Body of pancreas (tissue), 4 donors: ENCODE measurements around the gene TMSB4X. TPM values are rescaled to one million over a fixed set of nuclear protein-coding genes. Genes with fewer than 3 reads are reported as not detected.
A peak's percentile ranks its signal among the peaks of the same experiment; 100 is the strongest.

Experiments
- ATAC-seq: fragments of 150-250 bp; one replicate; pipeline ENCODE4 v1.9.1; 2016
- DNase-seq, 4 donors: peaks; one replicate each; pipeline ENCODE4 v3.0.0-alpha.2; 2019
- H3K27ac ChIP-seq, 4 donors: fragments of 200-600 bp; sonication (generic); 1 replicate in 3 of 4; 2 replicates in 1 of 4; pipeline versions ENCODE4 v1.5.1 to v1.6.1; 2016 to 2019; ENCODE audit warnings: mild to moderate bottlenecking in 1 of 4, mixed read lengths in 1 of 4, moderate library complexity in 1 of 4
- H3K27me3 ChIP-seq, 2 donors: fragments of 200-600 bp; sonication (generic); one replicate each; pipeline ENCODE4 v1.6.0; 2016; ENCODE audit warnings: mild to moderate bottlenecking in 1 of 2
- H3K36me3 ChIP-seq, 2 donors: fragments of 200-600 bp; sonication (generic); replicated peaks in 1 of 2; 2 replicates each; pipeline ENCODE4 v1.5.1; 2016; ENCODE audit warnings: low read depth in 2 of 2; ENCODE audit not compliant: insufficient read depth in 1 of 2
- H3K4me1 ChIP-seq: fragments of 200-600 bp; sonication (generic); one replicate; pipeline ENCODE4 v1.6.0; 2016
- H3K4me3 ChIP-seq, 2 donors: fragments of 200-600 bp; sonication (generic); 1 replicate in 1 of 2; 2 replicates in 1 of 2; pipeline ENCODE4 v1.5.1; 2016 to 2019
- H3K9me3 ChIP-seq, 3 donors: fragments of 200-600 bp; sonication (generic); 1 replicate in 2 of 3; 2 replicates in 1 of 3; pipeline ENCODE4 v1.5.1; 2016
- POLR2A ChIP-seq, 3 donors: fragments of 450-650 bp; IDR thresholded peaks; one replicate each; pipeline ENCODE4 v1.6.1; 2016; ENCODE audit warnings: antibody characterized with exemption in 3 of 3, mild to moderate bottlenecking in 2 of 3
- WGBS, 2 donors: methylation state at CpG; one replicate each; pipeline ENCODE4 v1.1.5; 2017; 5-methylcytosine and 5-hydroxymethylcytosine counted together
- intact Hi-C: fragments of 100-400 bp; cut with DNase I; formaldehyde crosslinking; loops from one replicate; pipeline ENCODE4 v1.15.1; 2023
- total RNA-seq, 2 donors: library from RNA; depleted of rRNA; stranded (reverse); fragments of >200 nt; gene quantifications; one replicate each; pipeline ENCODE4 v1.1.0, GENCODE V29; 2016
- TF ChIP-seq, protein P1 (sequence below), 7 experiments: fragments of 450-650 bp in 4 of 7; fragments of 200-600 bp in 3 of 7; sonication (generic) in 3 of 7; IDR thresholded peaks; one replicate each; pipeline ENCODE4 v1.5.1; 2016 to 2019; ENCODE audit warnings: antibody characterized with exemption in 7 of 7

The TMSB4X gene
- total RNA-seq, 2 donors from 2014 or later, result 1,104 to 1,472 TPM

GRCh38 chrX:13009273-13009672 lies 34.4 kb downstream of the TMSB4X start:
- no peaks in the 10 kb centered on the region for H3K36me3 ChIP-seq
- 14 to 49% methylated on average over 2 to 3 of the region's 3 CpGs for WGBS, 2 donors
- H3K27ac ChIP-seq, result peak overlapping the region in 2 of 4 donors; percentile 39 to 49
- no peak overlapping the region for H3K4me3 ChIP-seq
- no peaks in the 10 kb centered on the region for H3K9me3 ChIP-seq
- peaks cover 42% of the 10 kb centered on the region for H3K4me1 ChIP-seq
- ATAC-seq, result peak; percentile 85
- peak; percentile 49 to 69 (median 62) for DNase-seq
- no peak for TF ChIP-seq POLR2A (IDR thresholded peaks at IDR 0.05)
- TF ChIP-seq, protein P1, sequence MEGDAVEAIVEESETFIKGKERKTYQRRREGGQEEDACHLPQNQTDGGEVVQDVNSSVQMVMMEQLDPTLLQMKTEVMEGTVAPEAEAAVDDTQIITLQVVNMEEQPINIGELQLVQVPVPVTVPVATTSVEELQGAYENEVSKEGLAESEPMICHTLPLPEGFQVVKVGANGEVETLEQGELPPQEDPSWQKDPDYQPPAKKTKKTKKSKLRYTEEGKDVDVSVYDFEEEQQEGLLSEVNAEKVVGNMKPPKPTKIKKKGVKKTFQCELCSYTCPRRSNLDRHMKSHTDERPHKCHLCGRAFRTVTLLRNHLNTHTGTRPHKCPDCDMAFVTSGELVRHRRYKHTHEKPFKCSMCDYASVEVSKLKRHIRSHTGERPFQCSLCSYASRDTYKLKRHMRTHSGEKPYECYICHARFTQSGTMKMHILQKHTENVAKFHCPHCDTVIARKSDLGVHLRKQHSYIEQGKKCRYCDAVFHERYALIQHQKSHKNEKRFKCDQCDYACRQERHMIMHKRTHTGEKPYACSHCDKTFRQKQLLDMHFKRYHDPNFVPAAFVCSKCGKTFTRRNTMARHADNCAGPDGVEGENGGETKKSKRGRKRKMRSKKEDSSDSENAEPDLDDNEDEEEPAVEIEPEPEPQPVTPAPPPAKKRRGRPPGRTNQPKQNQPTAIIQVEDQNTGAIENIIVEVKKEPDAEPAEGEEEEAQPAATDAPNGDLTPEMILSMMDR (IDR thresholded peaks at IDR 0.05), result no peak
- H3K27me3 ChIP-seq, result no peaks in the 10 kb centered on the region
- intact Hi-C loops, result no loop called here

GRCh38 chrX:13009844-13010243 lies 34.9 kb downstream of the TMSB4X start:
- H3K4me1 ChIP-seq, result peaks cover 45% of the 10 kb centered on the region
- H3K9me3 ChIP-seq, result no peaks in the 10 kb centered on the region
- TF ChIP-seq, protein P1 (IDR thresholded peaks at IDR 0.05), result no peak
- no peak for TF ChIP-seq POLR2A (IDR thresholded peaks at IDR 0.05)
- ATAC-seq (no peak), DNase-seq (no peak)
- H3K36me3 ChIP-seq, result no peaks in the 10 kb centered on the region
- H3K27ac ChIP-seq, result peak overlapping the region in 2 of 4 donors; percentile 39 to 49
- H3K27me3 ChIP-seq, result no peaks in the 10 kb centered on the region
- intact Hi-C loops, result no loop called here
- WGBS, 2 donors, result 88 to 97% methylated on average over 7 to 8 of the region's 8 CpGs
- no peak overlapping the region for H3K4me3 ChIP-seq

GRCh38 chrX:13010546-13010945 lies 35.6 kb downstream of the TMSB4X start:
- H3K27ac ChIP-seq, result peak overlapping the region in 1 of 4 donors; percentile 6
- ATAC-seq (no peak), DNase-seq (no peak)
- H3K27me3 ChIP-seq, result no peaks in the 10 kb centered on the region
- no peaks in the 10 kb centered on the region for H3K36me3 ChIP-seq
- H3K4me1 ChIP-seq, result peaks cover 44% of the 10 kb centered on the region
- intact Hi-C loops, result no loop called here
- H3K4me3 ChIP-seq, result no peak overlapping the region
- no peaks in the 10 kb centered on the region for H3K9me3 ChIP-seq
- TF ChIP-seq, protein P1 (IDR thresholded peaks at IDR 0.05), result no peak
- no peak for TF ChIP-seq POLR2A (IDR thresholded peaks at IDR 0.05)
- WGBS, 2 donors, result 76 to 84% methylated on average over 2 of the region's 2 CpGs

GRCh38 chrX:13013363-13014110 lies 38.6 kb downstream of the TMSB4X start:
- H3K27ac ChIP-seq, result peak overlapping the region in 3 of 4 donors; percentile 32 to 65 (median 40)
- no peaks in the 10 kb centered on the region for H3K9me3 ChIP-seq

More at GRCh38 chrX:13013363-13014110, 38.6 kb downstream of the TMSB4X start:
- H3K4me3 ChIP-seq, result no peak overlapping the region
- peak in 3 of 4 donors; percentile 22 to 59 (median 38) for DNase-seq
- H3K27me3 ChIP-seq, result no peaks in the 10 kb centered on the region
- no peaks in the 10 kb centered on the region for H3K36me3 ChIP-seq
- WGBS, 2 donors, result 28 to 34% methylated on average over 8 of the region's 8 CpGs
- intact Hi-C loops, result no loop called here
- peak; percentile 70 for ATAC-seq
- no peak for TF ChIP-seq POLR2A (IDR thresholded peaks at IDR 0.05)
- TF ChIP-seq, protein P1 (IDR thresholded peaks at IDR 0.05), result no peak
- peaks cover 18% of the 10 kb centered on the region for H3K4me1 ChIP-seq
